HL-60 (cell line): ENCODE measurements around the gene NIP7.

ENCODE experiments used
- CTCF ChIP-seq: IDR thresholded peaks from one replicate; pipeline ENCODE4 v1.5.1; 2011; ENCODE audit warnings: low read length, control low read depth, inconsistent platforms; ENCODE audit not compliant: insufficient read depth
- GABPA ChIP-seq: IDR thresholded peaks from 2 replicates; pipeline ENCODE4 v1.6.1; 2012; ENCODE audit warnings: low read depth
- POLR2AphosphoS5 ChIP-seq: IDR thresholded peaks from 2 replicates; pipeline ENCODE4 v1.6.1; 2012; ENCODE audit warnings: low read depth
- REST ChIP-seq: IDR thresholded peaks from 2 replicates; pipeline ENCODE4 v1.6.1; 2012; ENCODE audit warnings: low read depth; ENCODE audit not compliant: insufficient replicate concordance

- TF ChIP-seq CTCF (no peak), REST (no peak), POLR2AphosphoS5 (no peak), GABPA (no peak)
Observed at GRCh38 chr16:69386596-69386995, 47.0 kb downstream of the NIP7 start.
